Urothelium cell line (cell line): Measurements from ENCODE around the gene SYNPO.
A peak's percentile ranks its signal among the peaks of the same experiment; 100 is the strongest.

ENCODE experiments used
- DNase-seq: peaks from one replicate; pipeline ENCODE4 v3.0.0; 2011; ENCODE audit warnings: low spot score, mixed read lengths
- FAIRE-seq: peaks from 2 replicates; lab custom pipeline; 2011; peaks lifted over from hg19 to GRCh38; lab: Jason Lieb, UNC

Gene SYNPO

GRCh38 chr5:150606476-150606875 is 34.0 kb upstream of the SYNPO start:
- DNase-seq = no peak
- no peak for FAIRE-seq

GRCh38 chr5:150607105-150607504 is 33.4 kb upstream of the SYNPO start:
- FAIRE-seq (no peak), DNase-seq (no peak)

GRCh38 chr5:150607991-150608390 is 32.5 kb upstream of the SYNPO start:
- DNase-seq (no peak), FAIRE-seq (no peak)

- FAIRE-seq = no peak
- no peak for DNase-seq
Observed at GRCh38 chr5:150608991-150609390, 31.5 kb upstream of the SYNPO start.

- FAIRE-seq = no peak
- no peak for DNase-seq
Observed at GRCh38 chr5:150609843-150610584, 30.4 kb upstream of the SYNPO start.

- DNase-seq = no peak
- FAIRE-seq = no peak
Observed at GRCh38 chr5:150611026-150611425, 29.4 kb upstream of the SYNPO start.

GRCh38 chr5:150612405-150612804 is 28.1 kb upstream of the SYNPO start:
- DNase-seq (no peak), FAIRE-seq (no peak)

- FAIRE-seq = no peak
Observed at GRCh38 chr5:150612905-150613670, 27.4 kb upstream of the SYNPO start.

GRCh38 chr5:150613991-150614660 is 26.3 kb upstream of the SYNPO start:
- FAIRE-seq (no peak), DNase-seq (no peak)

More at GRCh38 chr5:150612905-150613670, 27.4 kb upstream of the SYNPO start:
- no peak for DNase-seq

GRCh38 chr5:150614661-150615060 is 25.8 kb upstream of the SYNPO start:
- no peak for DNase-seq
- no peak for FAIRE-seq

- peak; percentile 52 for DNase-seq
- FAIRE-seq = no peak
Observed at GRCh38 chr5:150615141-150615699, 25.2 kb upstream of the SYNPO start.

- FAIRE-seq (no peak), DNase-seq (no peak)
Observed at GRCh38 chr5:150616024-150616470, 24.4 kb upstream of the SYNPO start.

GRCh38 chr5:150616506-150616905 is 24.0 kb upstream of the SYNPO start:
- no peak for FAIRE-seq
- DNase-seq = no peak

- DNase-seq = no peak
- FAIRE-seq = no peak
Observed at GRCh38 chr5:150618163-150618562, 22.3 kb upstream of the SYNPO start.

GRCh38 chr5:150618588-150619281 is 21.7 kb upstream of the SYNPO start:
- FAIRE-seq (no peak), DNase-seq (no peak)

- FAIRE-seq (peak; percentile 13), DNase-seq (no peak)
Observed at GRCh38 chr5:150619359-150620230, 20.9 kb upstream of the SYNPO start.

- FAIRE-seq = no peak
- no peak for DNase-seq
Observed at GRCh38 chr5:150621301-150621700, 19.2 kb upstream of the SYNPO start.

GRCh38 chr5:150622157-150622556 is 18.3 kb upstream of the SYNPO start:
- DNase-seq (no peak), FAIRE-seq (no peak)

- DNase-seq (no peak), FAIRE-seq (no peak)
Observed at GRCh38 chr5:150623152-150623877, 17.1 kb upstream of the SYNPO start.
